Spleen (tissue), 7 donors: Measurements from ENCODE around the gene OLR1.
A peak's percentile ranks its signal among the peaks of the same experiment; 100 is the strongest.

Experiments
- POLR2A ChIP-seq, 3 donors: fragments of 450-650 bp; IDR thresholded peaks; one replicate each; pipeline ENCODE4 v1.5.1; 2017; ENCODE audit warnings: antibody characterized with exemption in 3 of 3, mild to moderate bottlenecking in 1 of 3
- TF ChIP-seq, protein P1 (sequence below), 11 experiments: fragments of 200-600 bp in 7 of 11; fragments of 450-650 bp in 4 of 11; sonication (generic) in 4 of 11; IDR thresholded peaks in 8 of 11; conservative IDR thresholded peaks in 3 of 11; 1 replicate in 7 of 11; 2 replicates in 4 of 11; pipeline versions ENCODE4 v1.4.0 to v1.8.0; 2016 to 2021; ENCODE audit warnings: antibody characterized with exemption in 11 of 11, inconsistent platforms in 4 of 11, mild to moderate bottlenecking in 1 of 11
- donor health status: DM: no; HTN: no; CAD: no; lungs with moderate emphysema.
- donor health status: DM: no; HTN: no; CAD: no.
- donor health status: DM: no; HTN: no; CAD: no.

GRCh38 chr12:10212739-10213131, 40.8 kb upstream of the OLR1 start, which contains the start of gene GABARAPL1:
- TF ChIP-seq, protein P1, sequence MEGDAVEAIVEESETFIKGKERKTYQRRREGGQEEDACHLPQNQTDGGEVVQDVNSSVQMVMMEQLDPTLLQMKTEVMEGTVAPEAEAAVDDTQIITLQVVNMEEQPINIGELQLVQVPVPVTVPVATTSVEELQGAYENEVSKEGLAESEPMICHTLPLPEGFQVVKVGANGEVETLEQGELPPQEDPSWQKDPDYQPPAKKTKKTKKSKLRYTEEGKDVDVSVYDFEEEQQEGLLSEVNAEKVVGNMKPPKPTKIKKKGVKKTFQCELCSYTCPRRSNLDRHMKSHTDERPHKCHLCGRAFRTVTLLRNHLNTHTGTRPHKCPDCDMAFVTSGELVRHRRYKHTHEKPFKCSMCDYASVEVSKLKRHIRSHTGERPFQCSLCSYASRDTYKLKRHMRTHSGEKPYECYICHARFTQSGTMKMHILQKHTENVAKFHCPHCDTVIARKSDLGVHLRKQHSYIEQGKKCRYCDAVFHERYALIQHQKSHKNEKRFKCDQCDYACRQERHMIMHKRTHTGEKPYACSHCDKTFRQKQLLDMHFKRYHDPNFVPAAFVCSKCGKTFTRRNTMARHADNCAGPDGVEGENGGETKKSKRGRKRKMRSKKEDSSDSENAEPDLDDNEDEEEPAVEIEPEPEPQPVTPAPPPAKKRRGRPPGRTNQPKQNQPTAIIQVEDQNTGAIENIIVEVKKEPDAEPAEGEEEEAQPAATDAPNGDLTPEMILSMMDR (IDR thresholded peaks at IDR 0.05 in 8 of 11, conservative IDR thresholded peaks at IDR 0.05 in 3 of 11) = peak in 2 of 11 experiments; percentile 13 to 22
- TF ChIP-seq POLR2A (IDR thresholded peaks at IDR 0.05) = peak in 1 of 3 donors; percentile 22
